ENCODE measurements around the gene KAT7. TPM values are rescaled to one million over a fixed set of nuclear protein-coding genes. Genes with fewer than 3 reads are reported as not detected.

The KAT7 gene
- total RNA-seq, 1 donor, result 43.2 TPM

DNA sequence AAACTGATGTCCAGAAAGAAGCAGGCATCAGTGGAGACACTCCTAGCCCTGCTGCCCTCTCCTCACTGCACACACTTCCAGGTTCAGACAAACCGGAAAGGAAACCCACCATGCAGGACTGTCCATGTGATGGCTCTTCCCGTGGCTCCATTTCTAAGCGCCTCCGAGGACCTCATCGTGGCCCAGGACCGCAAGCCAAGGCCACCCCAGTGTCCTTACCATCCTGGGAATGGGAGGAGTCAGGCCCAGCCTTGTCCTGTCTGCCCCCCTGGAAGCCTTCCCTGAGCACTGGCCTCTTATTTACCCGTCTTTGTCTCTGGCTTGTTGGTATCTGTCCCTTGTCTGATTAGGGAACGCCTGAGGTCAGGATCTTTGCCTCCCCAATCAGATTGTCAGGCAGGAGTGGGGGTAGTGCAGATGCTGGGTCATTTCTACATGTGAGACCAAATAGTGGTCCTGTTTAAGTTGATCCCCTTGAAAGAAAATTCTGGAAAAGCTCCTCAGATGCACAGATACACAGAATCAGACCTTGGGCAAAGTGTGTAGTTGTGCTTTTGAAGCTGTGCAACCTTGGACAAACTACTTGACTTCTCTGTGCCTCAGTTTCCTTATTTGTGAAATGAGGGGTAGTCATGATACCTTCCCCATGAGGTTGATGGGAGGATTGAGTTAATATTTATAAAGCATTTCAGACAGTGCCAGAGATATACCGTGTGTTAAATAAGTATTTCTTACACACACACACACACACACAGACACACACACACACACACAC is 58.6 kb downstream of the KAT7 start:
- no peak overlapping the region for H3K4me3 ChIP-seq (ENCODE audit: low read depth, low read length)
- no peak for DNase-seq (ENCODE audit: low read depth)
- TF ChIP-seq, protein P1, sequence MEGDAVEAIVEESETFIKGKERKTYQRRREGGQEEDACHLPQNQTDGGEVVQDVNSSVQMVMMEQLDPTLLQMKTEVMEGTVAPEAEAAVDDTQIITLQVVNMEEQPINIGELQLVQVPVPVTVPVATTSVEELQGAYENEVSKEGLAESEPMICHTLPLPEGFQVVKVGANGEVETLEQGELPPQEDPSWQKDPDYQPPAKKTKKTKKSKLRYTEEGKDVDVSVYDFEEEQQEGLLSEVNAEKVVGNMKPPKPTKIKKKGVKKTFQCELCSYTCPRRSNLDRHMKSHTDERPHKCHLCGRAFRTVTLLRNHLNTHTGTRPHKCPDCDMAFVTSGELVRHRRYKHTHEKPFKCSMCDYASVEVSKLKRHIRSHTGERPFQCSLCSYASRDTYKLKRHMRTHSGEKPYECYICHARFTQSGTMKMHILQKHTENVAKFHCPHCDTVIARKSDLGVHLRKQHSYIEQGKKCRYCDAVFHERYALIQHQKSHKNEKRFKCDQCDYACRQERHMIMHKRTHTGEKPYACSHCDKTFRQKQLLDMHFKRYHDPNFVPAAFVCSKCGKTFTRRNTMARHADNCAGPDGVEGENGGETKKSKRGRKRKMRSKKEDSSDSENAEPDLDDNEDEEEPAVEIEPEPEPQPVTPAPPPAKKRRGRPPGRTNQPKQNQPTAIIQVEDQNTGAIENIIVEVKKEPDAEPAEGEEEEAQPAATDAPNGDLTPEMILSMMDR (IDR thresholded peaks at IDR 0.05; ENCODE audit: insufficient read depth, low read depth, low read length), result no peak

DNA sequence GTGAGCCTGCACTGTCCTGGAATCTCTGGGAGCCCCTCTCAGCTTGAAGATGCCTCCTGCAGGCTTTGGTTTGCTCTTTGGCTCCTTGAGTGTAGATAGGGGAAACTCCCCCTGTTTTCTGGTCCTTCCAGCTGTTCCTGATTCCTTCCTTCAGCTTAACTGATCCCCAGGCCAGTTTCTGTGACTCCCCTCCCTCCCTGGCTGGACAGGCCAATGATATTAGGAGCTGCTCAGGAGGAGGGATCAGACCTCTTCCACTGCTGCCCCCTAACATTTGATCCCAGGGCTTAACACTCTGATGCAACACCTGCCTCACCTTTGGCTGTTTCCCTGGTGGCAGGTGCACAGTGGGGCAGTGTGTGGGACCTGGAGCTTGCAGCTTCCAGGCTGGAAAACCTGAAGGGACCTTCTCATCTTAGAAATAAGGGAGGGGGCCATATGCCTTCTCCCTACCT is 59.6 kb downstream of the KAT7 start, which contains the start of gene TAC4:
TSS of gene TAC4 (minus strand) at position 51 of the 455 bp plus-strand sequence. CDS start 52 bp downstream, outside the sequence.
- TF ChIP-seq, protein P1 (IDR thresholded peaks at IDR 0.05; ENCODE audit: insufficient read depth, low read depth, low read length), result no peak
- H3K4me3 ChIP-seq (ENCODE audit: low read depth, low read length), result no peak within 1 kb of the TSS
- DNase-seq (ENCODE audit: low read depth), result no peak

DNA sequence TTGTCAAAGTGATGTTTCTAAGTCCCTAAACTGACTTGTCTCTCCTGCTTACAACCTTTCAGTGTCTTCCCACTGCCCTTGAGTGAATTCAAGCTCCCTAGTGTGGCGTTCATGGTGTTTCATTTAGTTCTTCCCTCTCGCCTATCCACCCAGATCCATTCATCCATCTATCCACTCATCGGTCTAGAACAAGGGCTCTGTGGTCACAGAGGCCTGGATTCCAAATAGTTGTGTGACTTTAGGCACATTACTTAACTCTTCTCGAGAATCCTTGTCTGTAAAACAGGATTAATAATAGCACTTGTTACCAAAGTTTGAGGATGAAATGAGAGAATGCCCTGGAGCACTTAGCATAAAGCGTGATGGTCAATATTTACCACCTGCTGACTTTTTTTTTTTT is 60.3 kb downstream of the KAT7 start:
- H3K4me3 ChIP-seq (ENCODE audit: low read depth, low read length), result no peak overlapping the region
- TF ChIP-seq, protein P1 (IDR thresholded peaks at IDR 0.05; ENCODE audit: insufficient read depth, low read depth, low read length), result no peak
- no peak for DNase-seq (ENCODE audit: low read depth)

DNA sequence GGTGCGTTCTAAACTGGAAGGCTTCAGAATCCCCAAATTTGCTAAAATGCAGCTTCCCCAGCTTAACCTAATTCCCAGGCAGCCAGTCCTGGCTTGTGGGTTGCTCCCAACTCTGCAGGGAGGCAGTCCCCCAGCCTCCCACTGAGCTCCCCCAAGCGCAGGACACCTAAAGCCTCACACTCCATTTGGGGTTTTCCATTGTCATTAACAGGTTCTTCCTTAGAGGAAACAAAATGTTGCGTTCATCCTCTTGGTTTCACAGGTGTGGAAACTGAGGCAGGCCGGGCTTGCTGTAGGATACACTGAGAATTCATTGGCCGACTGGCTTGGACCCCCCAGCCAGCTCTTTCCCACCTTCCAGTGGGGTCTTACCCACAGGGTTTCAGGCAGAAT is 61.7 kb downstream of the KAT7 start:
- TF ChIP-seq, protein P1 (IDR thresholded peaks at IDR 0.05; ENCODE audit: insufficient read depth, low read depth, low read length), result no peak
- no peak for DNase-seq (ENCODE audit: low read depth)
- no peak overlapping the region for H3K4me3 ChIP-seq (ENCODE audit: low read depth, low read length)

DNA sequence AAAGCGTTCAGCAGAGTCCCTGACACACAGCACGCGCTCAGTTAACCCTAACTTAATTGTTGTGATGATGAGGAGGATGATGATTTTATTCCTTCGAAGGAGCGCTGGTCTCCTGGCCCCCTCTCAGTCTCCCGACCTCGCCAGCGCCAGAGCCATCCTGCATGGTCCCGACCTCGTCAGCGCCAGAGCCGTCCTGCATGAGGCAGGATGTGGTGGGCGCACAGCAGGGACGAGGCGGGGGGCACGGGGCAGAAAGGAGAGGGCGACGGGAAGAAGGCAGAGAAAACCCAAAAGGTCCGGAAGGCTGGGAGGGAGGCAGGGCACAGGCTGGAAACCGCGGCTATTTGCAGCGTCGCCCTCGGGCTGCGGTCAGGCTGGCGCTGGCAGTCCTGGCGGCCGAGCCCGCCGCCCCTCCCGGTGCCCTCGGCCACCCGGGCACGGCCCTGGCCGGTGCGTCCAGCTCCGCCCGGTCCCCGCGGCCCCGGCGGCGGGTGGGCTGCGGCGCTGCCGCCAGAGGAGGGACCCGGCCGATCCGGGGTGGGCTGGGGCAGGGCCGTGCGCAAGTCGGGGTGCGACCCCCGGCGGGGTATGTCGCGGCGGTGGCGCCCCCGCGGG is 62.4 kb downstream of the KAT7 start:
- TF ChIP-seq, protein P1 (IDR thresholded peaks at IDR 0.05; ENCODE audit: insufficient read depth, low read depth, low read length), result no peak
- DNase-seq (ENCODE audit: low read depth), result no peak
- H3K4me3 ChIP-seq (ENCODE audit: low read depth, low read length), result peak overlapping the region; percentile 69

DNA sequence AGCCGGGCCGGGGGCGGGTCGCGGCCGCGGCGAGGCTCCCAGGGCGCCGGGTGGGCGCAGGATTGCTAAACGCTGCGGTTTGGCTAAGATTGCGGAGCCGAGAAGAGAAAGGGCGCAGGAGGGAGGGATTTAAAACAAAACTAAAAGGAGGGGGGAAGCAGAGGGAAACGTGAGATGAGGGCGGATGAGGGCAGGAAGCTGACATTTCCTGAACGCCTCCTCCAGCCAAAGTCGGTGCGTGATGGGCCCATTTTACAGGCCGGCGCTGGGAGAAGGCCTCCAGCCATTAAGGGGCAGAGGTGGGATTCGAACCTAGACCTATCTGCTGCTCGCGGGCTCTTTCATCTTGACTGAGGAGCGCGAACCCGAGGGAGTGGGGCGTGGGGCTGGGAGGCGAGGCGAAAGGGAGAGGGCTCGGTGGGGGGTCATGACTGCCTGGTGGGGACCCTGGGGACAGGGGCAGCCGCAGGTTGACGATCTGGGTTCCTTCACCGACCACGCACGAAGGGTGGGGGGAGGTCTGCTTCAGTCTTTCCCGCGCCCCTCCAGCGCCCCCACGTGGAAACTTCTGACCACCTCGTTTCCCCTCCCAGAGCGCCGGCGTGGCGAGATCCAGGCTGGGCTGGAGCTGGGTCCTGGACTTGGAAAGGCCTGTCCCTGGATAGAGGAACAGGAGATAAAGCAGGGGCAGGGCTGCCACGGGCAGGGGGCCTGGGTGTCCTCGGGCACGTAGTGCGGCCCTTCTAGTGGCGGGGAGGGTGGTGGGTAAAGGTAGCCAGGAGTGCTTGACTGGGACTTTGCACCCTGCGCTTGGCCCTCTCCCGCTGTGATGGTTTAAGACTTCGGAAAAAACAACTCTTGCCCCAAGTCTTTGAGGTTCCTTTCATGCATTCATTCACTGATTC is 63.2 kb downstream of the KAT7 start:
- TF ChIP-seq, protein P1 (IDR thresholded peaks at IDR 0.05; ENCODE audit: insufficient read depth, low read depth, low read length), result peak; percentile 71
- H3K4me3 ChIP-seq (ENCODE audit: low read depth, low read length), result peak overlapping the region; percentile 69
- peak; percentile 64 for DNase-seq (ENCODE audit: low read depth)
